ENCODE data around the gene MYO9B.

GRCh38 chr19:17240062-17240752 is 164.6 kb downstream of the MYO9B start:
- TF ChIP-seq POLR2A (IDR thresholded peaks at IDR 0.05) = no peak
- no peak for TF ChIP-seq POLR2AphosphoS5 (IDR thresholded peaks at IDR 0.05; ENCODE audit: insufficient read depth in 1 of 2, low read depth in 1 of 2)
- TF ChIP-seq CTCF (IDR thresholded peaks at IDR 0.05) = no peak

All from vagina (tissue), 2 donors.